Aorta (tissue), 5 donors: ENCODE measurements around the gene CRB2. TPM values are rescaled to one million over a fixed set of nuclear protein-coding genes. Genes with fewer than 3 reads are reported as not detected.

Experiments used
- ATAC-seq: fragments of 200-7000 bp; cut with Tn5 transposase; one replicate; pipeline ENCODE4 v1.9.1; 2022; ENCODE audit warnings: moderate library complexity; ENCODE audit not compliant: low FRiP score
- DNase-seq, 2 donors: peaks; one replicate each; pipeline ENCODE4 v3.0.0-alpha.2; 2020
- H3K27ac ChIP-seq, 2 donors: one replicate each; pipeline ENCODE4 v1.5.1; 2013; ENCODE audit warnings: low read length in 2 of 2, mild to moderate bottlenecking in 2 of 2, moderate library complexity in 2 of 2, control low read depth in 1 of 2, inconsistent platforms in 1 of 2, low read depth in 1 of 2
- H3K27me3 ChIP-seq, 2 donors: one replicate each; pipeline ENCODE4 v1.6.1; 2013; ENCODE audit warnings: control low read depth in 1 of 2, low read length in 1 of 2, mild to moderate bottlenecking in 1 of 2, moderate library complexity in 1 of 2; ENCODE audit not compliant: insufficient read depth in 2 of 2, control insufficient read depth in 1 of 2
- H3K36me3 ChIP-seq, 2 donors: one replicate each; pipeline ENCODE4 v1.6.1; 2013; ENCODE audit warnings: control low read depth in 1 of 2, low read length in 1 of 2, mild to moderate bottlenecking in 1 of 2; ENCODE audit not compliant: insufficient read depth in 2 of 2, control insufficient read depth in 1 of 2
- H3K4me1 ChIP-seq, 2 donors: one replicate each; pipeline ENCODE4 v1.6.1; 2013; ENCODE audit warnings: low read length in 2 of 2, control low read depth in 1 of 2, mild to moderate bottlenecking in 1 of 2, moderate library complexity in 1 of 2; ENCODE audit not compliant: insufficient read depth in 2 of 2, control insufficient read depth in 1 of 2
- H3K4me3 ChIP-seq, 2 donors: one replicate each; pipeline ENCODE4 v1.5.1; 2013; ENCODE audit warnings: low read length in 2 of 2, control low read depth in 1 of 2, mild to moderate bottlenecking in 1 of 2
- H3K9me3 ChIP-seq: one replicate; pipeline ENCODE4 v1.6.1; 2013; ENCODE audit warnings: mild to moderate bottlenecking, low read length; ENCODE audit not compliant: control insufficient read depth
- WGBS, 2 donors: extraction: QIAGEN DNeasy Blood & Tissue Kit; methylation state at CpG; one replicate each; pipeline ENCODE4 v1.1.7; 2013; 5-methylcytosine and 5-hydroxymethylcytosine counted together
- intact Hi-C, 2 donors: fragments of 100-400 bp; cut with DNase I; formaldehyde crosslinking; loops; one replicate each; pipeline versions ENCODE4 v1.14.2 to v1.15.0; 2022
- microRNA-seq, 2 donors: library from miRNA; unstranded; fragments of <30 nt; microRNA quantifications; one replicate each; pipeline ENCODE4 v1.2.0, GENCODE V29; 2020
- polyA plus RNA-seq, 2 donors: library from polyadenylated mRNA; stranded (reverse); fragments of 200-250 nt; gene quantifications; one replicate each; pipeline ENCODE4 v1.2.3, GENCODE V29; 2013
- total RNA-seq, 2 donors: library from RNA; stranded (reverse); fragmentation: NEBNext Ultra II Directional; extraction: Animal tissue kit (Norgen Biotek cat#: 25700); gene quantifications; one replicate each; pipeline ENCODE4 v1.2.1, GENCODE V29; 2021
- donor health status: healthy with polysubstance abuse.
- donor health status: Bipolar disorder and iron deficiency.
- donor health status: DM: no; HTN: no; CAD: no.
- donor health status: DM: no; HTN: no; CAD: no.
- donor health status: DM: yes; HTN: yes; CAD: no.

CRB2 gene
- total and polyA plus RNA-seq, 4 donors: 0.03 to 0.15 TPM; not detected in 2

DNA sequence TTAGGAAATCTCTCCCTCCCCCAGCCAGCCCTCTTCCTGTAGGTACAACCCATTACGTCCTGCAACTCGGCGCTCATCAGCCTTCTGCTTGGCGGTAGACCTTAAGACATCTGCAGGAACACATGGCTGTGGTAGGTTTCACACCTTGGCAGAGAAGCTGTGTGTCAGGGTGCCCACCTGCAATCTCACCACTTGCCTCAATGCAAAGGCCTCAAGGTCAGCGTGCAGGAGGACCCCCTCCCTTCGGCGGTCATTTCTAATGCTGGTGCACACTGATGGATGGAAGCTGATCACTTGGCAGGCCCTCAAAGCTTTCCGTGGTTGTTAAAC is 67.3 kb downstream of the CRB2 start:
- DNase-seq (peak; percentile 13 to 27), ATAC-seq (no peak)
- Histone ChIP-seq H3K27ac (no peak overlapping the region), H3K27me3 (no peaks in the 10 kb centered on the region), H3K36me3 (peaks cover 0 to 5% of the 10 kb centered on the region in 2 donors), H3K9me3 (no peaks in the 10 kb centered on the region), H3K4me3 (no peak overlapping the region), H3K4me1 (no peaks in the 10 kb centered on the region)
- 90 to 92% methylated on average over 8 of the region's 8 CpGs for WGBS, 2 donors
- intact Hi-C loops: no loop called here

DNA sequence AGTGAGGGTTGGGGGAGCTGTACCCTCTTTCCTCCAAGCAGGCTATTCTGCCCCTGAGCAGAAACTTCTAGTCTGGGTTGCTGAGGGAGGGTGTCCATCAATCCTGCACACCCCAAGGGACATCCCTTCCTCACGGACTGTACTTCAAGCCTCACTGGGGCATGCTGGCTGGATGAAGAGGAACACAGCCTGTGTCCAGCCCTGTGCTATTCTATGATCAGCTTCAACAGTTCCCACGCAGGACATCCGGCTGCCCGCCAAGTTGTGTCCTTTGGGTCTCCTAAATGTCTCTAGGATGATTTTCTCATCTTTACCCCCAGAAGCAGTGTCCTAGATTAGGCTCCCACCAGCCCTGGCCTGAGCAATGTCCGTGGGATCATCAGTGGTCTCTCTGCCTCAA is 68.1 kb downstream of the CRB2 start:
- peaks cover 0 to 2% of the 10 kb centered on the region in 2 donors for H3K36me3 ChIP-seq
- no peaks in the 10 kb centered on the region for H3K9me3 ChIP-seq
- ATAC-seq (no peak), DNase-seq (peak in 1 of 2 donors; percentile 36)
- intact Hi-C loops: no loop called here
- no peak overlapping the region for H3K27ac ChIP-seq
- no peaks in the 10 kb centered on the region for H3K27me3 ChIP-seq
- no peaks in the 10 kb centered on the region for H3K4me1 ChIP-seq
- H3K4me3 ChIP-seq: no peak overlapping the region
- WGBS, 2 donors: 97 to 99% methylated on average over 5 of the region's 5 CpGs

DNA sequence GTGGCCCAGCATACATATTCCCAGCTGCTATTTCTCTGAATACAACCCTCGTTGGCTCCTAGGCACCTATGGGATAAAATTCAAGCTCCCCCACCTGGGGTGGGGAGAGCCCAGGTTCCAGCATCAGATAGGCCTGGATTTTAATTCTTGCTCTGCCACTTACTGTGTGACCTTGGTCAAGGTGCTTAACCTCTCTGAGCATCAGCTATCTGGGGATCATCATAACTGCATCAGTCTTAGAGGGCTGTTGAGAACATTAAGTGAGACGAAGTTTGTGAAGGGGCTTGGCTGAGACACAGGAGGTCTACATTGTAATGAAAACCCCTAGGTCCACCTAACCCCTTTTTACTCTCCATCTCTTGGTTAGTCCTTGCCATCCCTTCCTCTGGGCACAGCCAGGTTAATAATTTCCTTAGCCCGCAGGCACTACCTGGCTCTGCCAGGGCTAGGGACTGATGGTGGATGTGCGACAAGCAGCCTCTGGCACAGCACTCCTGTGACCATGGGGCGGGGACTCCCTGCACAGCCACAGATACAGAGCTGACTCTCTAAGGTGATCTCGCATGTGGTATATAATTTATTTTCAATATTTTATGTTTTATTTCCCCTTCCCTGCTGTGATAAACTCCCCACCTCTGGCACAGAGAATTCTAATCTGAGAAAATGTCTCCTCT is 68.7 kb downstream of the CRB2 start:
- Histone ChIP-seq H3K27me3 (no peaks in the 10 kb centered on the region), H3K4me1 (no peaks in the 10 kb centered on the region), H3K27ac (no peak overlapping the region), H3K36me3 (peaks cover 0 to 2% of the 10 kb centered on the region in 2 donors), H3K4me3 (no peak overlapping the region), H3K9me3 (no peaks in the 10 kb centered on the region)
- intact Hi-C loops: no loop called here
- ATAC-seq: no peak
- peak in 1 of 2 donors; percentile 12 for DNase-seq
- WGBS, 2 donors: 90 to 91% methylated on average over 6 of the region's 6 CpGs

DNA sequence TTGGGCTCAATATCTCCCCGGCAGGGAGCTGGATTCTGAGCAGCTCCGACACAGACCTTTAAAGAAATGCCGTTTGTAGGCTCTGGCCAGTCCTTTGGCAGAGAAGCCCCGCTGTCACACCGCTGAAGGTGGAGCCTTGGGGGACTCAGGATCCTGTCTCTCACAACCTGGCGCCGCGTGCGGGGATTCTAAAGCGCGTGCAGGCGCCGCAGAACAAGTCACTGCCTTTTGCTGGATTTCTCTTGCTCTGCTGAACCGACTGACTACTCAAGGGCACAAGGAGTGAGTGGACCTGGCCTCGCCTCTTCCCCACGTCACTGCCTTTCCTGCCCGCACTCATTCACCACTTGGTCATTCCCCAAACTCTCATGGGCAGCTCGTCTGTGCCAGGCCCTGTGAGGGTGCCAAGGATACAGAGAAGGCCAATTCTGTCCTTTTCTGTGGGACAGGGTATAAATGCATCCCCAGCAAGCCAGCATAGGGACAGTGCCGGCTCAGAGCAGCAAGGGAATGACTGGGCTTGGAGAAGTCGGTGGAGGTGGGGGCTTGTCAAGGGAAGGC is 69.3 kb downstream of the CRB2 start:
- H3K9me3 ChIP-seq: no peaks in the 10 kb centered on the region
- H3K27ac ChIP-seq: no peak overlapping the region
- no peak overlapping the region for H3K4me3 ChIP-seq
- H3K36me3 ChIP-seq: no peaks in the 10 kb centered on the region
- no peaks in the 10 kb centered on the region for H3K27me3 ChIP-seq
- ATAC-seq: no peak
- no peaks in the 10 kb centered on the region for H3K4me1 ChIP-seq
- peak in 1 of 2 donors; percentile 76 for DNase-seq
- intact Hi-C loops: no loop called here
- WGBS, 2 donors: 53 to 55% methylated on average over 20 of the region's 20 CpGs

DNA sequence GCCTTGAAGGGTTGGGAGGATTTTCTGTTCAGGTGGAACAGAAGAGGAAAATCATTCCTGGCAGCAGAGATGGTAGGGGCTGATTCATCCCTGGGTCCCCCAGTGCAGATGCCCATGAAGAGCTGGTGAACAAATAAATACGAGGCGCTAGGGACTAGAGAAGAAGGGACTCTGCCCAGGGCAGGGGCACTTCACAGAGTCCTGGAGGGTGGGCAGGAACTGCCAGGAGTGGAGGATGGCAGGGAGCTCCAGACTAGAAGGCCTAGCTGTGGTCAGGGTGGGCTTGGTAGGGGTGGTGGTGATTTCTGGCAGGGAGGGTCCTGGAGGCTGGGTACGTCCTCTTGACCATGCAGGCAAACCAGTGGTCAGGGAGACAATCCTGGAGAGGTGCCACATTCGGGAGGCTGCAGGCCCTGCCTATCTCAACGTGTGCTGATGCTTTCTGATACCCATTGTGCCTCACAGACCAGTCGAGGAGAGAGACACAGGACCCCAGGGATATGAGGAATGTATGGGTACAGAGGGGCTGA is 69.9 kb downstream of the CRB2 start:
- 74 to 82% methylated on average over 6 of the region's 6 CpGs for WGBS, 2 donors
- H3K4me3 ChIP-seq: no peak overlapping the region
- intact Hi-C loops: no loop called here
- no peaks in the 10 kb centered on the region for H3K36me3 ChIP-seq
- ATAC-seq (no peak), DNase-seq (peak in 1 of 2 donors; percentile 12)
- H3K9me3 ChIP-seq: no peaks in the 10 kb centered on the region
- no peak overlapping the region for H3K27ac ChIP-seq
- H3K4me1 ChIP-seq: no peaks in the 10 kb centered on the region
- H3K27me3 ChIP-seq: no peaks in the 10 kb centered on the region

DNA sequence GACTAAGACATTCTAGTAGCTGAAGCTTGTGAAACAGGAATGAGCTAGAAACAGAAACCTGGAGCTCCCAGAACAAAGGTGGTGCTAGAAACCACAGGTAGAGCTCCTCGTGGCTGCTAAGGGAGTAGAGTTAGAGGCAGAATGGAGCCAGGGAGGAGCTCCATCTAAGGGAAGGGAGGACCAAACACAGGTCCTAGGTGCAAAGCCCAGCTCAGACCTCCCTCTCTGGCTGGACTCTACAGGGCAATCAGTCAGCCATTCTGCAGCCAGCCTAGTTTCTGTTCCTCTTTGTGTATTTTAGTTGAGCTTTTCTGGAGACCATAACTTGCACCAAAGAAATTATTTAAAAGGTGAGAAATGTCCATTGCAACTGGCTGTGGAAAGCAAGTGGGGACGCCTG is 70.4 kb downstream of the CRB2 start:
- WGBS, 2 donors: 84 to 86% methylated on average over 2 of the region's 2 CpGs
- no peaks in the 10 kb centered on the region for H3K4me1 ChIP-seq
- intact Hi-C loops: no loop called here
- H3K27ac ChIP-seq: no peak overlapping the region
- no peaks in the 10 kb centered on the region for H3K9me3 ChIP-seq
- DNase-seq: peak in 1 of 2 donors; percentile 6
- H3K4me3 ChIP-seq: no peak overlapping the region
- no peaks in the 10 kb centered on the region for H3K27me3 ChIP-seq
- no peaks in the 10 kb centered on the region for H3K36me3 ChIP-seq
- no peak for ATAC-seq

Small RNAs within 50 kb of the gene (microRNA-seq; reads per million reads assigned to microRNA genes)
- gene MIR601: 0 reads per million in 2 donors

Other genes with a start within 250 kb of the CRB2 start
- gene STRBP, start 87.6 kb upstream of the CRB2 start, total RNA-seq: 10 to 100 TPM in 1 of 2 donors, 1 to 10 TPM in 1; 6.8 to 10.3 TPM
- 10 to 100 TPM in 1 of 2 donors, 1 to 10 TPM in 1; 5.4 to 27.3 TPM for gene STRBP, start 87.6 kb upstream of the CRB2 start, polyA plus RNA-seq